ENCODE measurements around the gene ZNF710.

Gene ZNF710

DNA sequence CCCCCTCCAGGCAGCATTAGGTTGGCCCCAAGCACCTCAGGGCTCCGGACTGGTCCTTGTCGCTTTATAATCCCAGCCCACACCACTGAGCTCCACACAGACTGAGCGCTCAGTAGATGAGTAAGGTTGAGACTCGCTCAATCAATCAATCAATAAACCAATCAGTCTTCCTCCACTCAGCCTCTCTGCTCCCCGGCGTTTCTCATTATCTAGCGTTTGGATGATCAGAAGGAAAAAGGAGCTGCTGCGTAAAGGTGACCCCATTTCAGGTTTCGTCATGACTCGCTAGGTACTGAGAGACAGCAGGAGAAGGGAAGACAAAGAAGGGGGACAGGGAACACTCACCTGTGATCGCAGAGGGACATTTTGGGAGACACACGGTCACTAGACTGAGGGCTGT lies 41.2 kb downstream of the ZNF710 start:
- no peak for DNase-seq

DNA sequence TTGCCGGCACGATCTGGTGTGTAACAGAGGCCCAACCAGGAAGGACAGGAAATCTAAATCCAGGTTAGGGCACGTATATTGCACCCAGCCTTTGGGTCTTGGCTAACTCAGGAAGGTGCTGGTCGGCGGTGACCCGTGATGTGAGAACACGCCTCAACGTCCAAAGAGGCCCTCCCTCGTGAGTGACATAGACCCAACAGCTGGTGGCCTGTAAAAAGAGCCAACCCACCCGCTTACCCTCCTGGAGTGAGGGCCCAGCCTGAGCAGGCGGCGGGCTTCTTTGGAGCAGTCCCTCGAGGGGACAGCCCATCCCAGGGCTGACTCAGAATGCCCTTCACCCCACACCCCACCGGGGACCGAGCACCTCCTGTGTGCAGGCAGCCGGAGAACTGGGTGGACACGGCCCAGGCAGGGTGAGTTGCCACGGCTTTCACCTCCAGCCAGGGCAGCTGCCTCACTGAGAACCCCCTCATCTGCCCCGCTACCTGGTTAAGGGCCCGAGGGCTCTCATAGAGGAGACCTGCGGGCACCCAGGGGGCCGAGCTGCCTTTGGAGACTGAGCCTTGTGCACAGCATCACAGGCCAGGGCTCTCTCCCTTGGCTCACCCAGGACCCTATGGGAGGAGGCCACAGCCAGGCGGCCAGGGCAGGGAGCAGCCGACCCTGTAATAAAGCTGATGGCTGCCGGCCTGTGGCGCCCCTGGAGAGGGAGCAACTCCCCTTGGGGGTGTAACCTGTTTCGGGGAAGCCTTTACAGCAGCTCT lies 41.8 kb downstream of the ZNF710 start:
- DNase-seq = no peak

DNA sequence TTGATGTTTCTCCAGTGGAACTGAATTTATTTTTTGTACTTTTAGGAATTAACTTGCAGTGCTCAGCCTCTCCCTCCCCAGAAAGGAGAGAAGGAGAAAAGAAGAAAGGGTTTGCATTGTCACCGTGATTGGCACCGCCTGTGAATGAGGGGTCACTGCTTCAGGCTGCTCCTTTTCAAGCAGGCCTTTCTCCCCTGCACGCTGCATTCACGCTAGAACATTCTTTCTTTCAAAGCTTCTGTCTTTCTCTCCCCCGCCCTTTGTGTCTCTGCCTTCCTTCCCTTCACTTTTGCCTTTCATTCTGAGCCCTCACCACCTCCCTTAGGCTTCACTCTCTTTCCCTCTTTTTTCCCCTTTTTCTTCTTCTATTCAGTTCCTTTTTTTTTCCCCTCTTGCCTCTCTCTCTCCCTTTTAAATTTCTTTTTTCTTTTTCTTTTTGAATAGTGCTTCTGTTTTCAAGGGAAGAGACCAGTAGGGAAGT lies 42.4 kb downstream of the ZNF710 start:
- no peak for DNase-seq

DNA sequence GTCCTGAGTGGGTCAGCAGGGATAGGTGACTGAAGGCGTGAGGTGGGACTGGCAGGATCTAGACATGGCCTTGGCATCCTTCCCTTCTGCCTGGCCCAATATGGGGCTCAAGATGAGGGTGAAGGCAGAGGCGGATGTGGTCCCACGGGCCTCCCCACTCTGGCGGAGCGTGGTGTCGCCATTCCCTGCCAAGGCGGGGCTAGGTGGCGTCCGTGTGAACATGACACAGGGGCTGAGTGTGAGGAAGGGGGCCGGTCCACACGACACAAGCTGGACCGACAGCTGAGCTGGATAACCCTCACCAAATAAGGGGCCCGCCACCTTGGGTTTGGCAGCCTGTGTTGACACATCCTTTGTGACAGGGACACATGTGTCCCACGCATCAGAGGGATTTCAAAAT lies 43.1 kb downstream of the ZNF710 start:
- DNase-seq = no peak

DNA sequence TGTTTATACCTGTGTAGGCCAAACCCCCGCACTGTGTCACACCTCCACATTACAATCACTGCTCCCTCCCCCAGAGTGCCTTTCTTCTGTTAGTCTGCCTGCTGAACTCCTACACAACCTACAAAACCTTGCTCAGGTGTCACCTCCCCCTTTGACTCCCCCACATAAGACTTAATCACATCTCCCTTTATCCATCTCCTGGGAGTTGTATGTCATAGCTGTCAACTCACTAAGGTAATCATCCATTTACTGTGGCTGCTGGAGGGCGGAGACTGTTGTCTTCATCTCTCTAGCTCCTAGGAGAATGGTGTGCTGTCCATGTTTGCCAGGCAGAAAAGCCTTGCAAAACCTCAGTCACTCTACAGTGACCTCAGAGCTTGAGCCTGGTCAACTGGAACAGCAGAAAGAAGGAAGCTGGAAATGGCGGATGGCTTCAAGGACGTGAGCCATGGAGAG lies 43.8 kb downstream of the ZNF710 start:
- no peak for DNase-seq

DNA sequence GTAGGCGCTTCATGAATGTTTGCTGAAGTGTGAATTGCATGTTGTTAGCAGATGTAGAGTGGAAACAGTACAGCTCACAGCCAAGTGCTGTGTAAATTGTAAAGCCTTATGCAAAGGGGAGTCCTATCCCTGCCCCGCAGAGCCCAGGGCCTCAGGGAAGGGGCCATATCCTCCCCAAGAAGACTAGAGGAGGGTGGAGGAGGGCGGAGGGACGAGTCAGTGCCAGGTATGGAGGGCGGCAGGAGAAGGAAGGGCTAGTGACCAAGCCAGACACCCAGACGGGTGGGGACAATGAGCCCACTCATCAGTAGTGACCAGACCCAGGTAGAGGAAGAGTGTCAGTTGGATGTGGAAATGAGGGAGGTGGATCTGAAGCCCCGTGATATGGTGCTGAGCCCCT lies 45.2 kb downstream of the ZNF710 start:
- DNase-seq = no peak

DNA sequence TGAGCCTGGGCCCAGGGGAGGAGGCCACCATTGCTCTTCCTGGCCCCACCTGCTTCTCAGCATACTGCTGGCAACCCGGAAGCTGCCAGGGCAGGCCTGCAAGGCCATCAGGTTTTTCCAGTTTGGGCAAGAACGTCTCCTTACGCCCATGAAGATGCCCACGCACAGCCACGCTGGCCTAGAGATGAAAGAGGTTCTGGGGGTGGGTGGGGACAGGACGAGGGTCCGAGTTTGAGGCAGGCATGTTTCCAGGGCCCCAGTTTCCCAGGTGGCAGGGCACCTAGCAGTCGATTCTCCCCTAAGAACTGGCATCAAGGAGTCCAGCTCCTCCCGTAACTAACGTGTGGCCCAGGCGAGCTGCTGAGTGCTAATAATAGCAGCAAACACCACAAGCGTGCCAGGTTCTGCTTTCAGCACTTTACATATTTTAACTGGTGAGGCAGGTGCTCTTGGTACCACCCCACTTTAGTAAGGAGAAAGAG lies 45.8 kb downstream of the ZNF710 start:
- DNase-seq = no peak

DNA sequence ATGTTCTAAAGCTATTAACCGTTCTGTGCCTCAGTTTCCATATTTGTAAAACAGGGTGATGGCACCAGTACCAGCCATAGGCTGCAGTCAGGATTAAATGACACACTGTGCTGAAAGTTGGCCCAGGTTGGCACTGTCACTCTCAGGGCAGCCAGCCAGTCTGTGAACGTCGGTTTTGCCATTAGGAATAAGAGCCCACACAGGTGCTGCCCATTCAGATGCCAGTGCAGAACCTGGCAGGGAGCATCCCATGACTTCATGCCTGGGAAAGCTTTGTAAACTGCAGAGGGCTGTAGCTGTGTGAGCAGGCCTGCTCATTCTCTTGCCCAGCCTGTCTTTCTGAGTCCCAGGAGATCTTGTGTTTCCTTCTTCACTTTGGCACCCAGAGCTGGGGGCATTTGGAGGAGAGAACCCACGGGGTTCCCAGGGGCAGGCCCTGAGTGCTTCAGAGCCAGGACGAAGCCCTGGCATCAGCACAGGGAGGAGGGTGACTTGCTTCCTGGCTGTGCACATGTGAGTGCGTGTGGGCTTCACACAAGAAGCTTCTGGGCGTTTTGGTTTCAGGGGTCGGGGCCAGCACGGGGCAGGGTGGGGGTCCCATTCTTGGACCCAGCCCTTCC lies 46.9 kb downstream of the ZNF710 start:
- DNase-seq = no peak

DNA sequence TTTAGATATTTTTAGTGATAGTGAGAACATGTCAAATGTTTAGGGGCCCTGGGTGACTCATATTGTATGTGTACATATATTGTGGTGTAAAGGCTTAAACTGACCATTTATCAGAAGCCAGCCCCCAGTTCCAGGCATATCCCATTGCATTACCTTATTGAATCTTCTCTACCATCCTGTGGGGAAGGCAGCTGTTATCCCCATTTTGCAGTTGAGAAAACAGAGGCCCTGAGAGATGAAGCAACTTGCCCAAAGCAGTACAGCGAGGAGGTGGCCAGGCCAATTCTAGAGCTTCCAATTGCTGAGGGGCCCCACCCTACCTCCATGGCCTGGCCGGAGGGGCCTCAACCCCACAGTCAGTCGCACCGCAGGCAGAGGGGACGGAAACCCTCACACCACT lies 47.9 kb downstream of the ZNF710 start:
- peak; percentile 20 for DNase-seq

DNA sequence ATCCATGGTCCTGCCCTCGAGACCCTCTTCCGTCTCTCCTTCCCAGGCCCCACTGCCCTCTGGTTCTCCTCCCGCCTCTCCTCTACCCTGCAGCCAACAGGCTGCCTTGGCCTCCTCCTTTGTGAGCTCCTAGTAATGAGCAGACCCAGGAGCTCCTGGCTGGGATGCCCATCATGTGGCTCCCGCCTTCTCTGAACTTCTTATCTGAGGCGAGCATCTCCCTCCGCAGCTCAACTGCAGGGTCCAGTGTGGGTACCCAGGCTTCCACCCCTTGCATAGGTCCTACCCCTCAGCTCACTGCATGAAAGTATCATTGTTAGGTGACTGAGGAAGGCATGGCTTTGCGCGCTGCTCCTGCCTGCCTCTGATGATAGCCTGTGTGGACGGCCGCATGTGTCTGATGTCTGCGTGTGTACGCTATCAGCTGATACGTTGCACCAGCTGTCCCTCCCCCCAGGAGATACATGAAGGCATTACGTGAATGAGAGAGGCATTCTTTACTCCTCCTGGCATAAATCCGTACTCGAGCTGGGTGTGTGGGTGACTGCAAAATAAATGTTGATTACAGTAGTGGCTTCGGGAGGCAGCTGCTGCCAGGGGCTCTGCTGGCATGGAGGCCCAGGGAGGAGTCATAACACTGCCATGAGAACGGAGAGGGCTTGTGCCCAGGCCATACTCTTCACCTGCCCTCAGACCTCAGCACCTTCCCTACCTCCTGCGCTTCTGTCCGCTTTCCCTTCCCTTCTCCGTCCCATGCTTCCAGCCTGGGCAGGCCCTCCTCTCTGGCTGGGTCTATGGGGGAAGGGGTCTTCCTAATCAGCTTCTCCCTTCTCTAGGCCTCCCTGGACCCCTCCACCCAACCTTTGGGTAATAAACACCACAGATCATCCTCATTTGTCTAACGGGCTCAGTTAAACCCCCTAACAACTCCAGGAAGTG lies 48.8 kb downstream of the ZNF710 start:
- no peak for DNase-seq

DNA sequence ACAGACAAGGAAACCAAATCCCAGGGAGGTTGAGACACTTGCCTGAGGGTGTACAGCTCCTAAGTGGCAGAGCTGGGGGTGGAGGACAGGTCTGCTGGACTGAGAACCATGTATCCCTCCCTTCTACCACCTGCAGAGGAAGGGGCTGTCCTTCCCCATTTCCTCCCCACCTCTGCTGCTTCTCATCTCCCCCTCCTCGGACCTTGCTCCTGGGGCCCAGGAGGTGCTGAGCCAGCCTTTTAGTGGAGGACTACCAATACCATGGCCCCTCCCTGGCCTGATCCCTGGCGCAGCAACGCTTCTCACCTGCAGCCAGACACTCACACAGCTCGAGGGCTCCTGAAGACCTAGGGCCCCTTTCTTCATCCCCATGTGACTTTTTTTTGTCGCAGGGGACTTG lies 50.8 kb downstream of the ZNF710 start:
- DNase-seq = no peak

DNA sequence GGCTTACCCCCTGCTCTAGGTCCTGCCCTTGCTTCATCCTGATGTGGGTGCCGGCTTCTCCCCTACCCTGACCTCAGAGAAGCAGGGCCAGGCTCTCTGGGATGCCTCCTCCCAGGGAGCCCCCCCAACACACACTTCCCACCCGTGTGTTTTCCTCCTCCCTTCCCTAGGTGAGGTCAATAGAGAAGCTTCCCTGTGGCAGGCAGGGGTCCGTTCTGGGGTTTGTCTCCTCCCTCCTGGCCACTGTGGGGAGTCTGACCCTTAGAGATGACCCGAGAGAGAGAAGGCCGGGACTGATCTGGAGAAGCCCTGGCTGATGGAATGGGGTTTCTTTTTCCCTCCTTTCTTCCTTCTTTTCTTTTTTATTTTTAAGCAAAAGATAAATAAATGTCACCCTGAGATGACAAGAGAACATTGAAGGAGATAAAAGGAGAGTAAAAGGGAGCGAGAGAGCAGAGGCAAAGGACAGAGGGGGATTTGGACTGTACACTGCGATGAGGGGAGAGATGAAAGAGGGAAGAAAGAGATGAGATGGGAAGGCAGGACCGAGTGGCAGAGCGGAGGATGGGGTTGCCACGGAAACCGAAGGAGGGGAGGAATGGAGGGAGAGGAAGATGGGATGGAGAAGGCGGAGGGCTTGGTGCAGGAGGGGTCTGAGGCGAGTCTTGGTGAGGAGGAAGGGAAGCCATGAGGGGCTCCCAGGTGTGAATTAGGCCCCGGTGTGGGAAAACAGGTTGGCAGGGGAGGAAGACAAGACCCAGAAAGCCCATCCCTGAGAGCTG lies 52.8 kb downstream of the ZNF710 start:
- no peak for DNase-seq

DNA sequence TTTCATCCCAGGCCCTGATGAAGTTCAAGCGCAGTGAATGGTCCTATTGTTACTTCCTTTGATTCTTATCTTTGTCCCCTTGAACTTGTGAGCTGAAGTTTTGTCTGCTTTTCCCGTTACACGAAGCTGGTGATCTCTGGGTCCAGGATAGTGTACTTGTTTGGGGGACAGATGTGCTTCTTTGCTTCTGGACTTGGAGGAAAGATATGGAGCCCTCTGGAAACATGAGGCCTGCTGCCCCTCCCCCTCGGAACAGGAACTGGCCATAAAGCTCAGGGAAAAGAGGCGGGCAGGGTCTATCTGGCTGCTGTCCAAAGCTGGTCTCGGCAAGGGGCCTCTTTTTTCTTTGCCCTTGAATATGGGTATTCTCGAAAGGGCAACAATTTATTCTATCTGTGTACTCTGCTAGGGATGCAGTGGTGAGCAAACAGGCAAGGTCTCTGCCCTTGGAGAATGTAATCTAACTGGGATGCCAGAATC lies 53.5 kb downstream of the ZNF710 start:
- no peak for DNase-seq

DNA sequence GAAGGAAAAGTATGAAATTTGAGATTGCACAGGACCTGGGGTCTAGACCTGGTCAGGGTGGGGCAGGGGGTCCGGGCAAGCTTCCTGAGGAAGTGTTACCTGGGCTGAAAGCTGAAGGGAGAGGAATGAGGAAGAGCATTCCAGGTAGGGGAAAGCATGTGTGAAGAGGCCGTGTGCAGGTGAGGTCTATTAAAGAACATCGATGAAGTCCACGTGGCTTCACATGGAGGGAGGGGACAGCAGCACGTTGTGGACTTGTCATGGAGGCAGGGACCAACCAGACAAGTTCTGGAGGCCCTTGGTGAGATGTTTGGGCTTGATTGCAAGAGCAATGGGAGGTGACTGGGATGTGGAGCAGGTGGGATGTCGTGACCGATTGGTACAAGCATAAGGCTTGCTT lies 54.1 kb downstream of the ZNF710 start:
- DNase-seq = no peak

DNA sequence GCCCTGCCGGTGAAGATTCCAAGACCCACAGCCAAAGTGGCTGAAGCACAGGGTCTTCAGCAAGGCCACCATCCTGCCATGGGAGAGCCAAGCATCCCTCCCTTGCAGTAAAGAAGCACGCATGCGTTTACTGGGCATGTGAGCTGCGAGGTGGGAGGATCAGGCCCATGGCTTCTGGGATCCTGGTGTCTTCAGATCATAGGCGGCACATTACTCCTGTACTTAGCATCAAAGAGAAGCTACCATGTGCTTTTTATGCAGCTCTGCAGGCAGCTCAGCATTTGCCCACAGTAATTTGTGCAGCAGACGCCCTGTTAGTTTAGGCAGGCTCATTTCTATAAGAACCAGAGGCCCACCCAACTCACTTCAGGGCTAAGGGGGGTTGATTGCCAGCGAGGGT lies 55.4 kb downstream of the ZNF710 start:
- DNase-seq = no peak

DNA sequence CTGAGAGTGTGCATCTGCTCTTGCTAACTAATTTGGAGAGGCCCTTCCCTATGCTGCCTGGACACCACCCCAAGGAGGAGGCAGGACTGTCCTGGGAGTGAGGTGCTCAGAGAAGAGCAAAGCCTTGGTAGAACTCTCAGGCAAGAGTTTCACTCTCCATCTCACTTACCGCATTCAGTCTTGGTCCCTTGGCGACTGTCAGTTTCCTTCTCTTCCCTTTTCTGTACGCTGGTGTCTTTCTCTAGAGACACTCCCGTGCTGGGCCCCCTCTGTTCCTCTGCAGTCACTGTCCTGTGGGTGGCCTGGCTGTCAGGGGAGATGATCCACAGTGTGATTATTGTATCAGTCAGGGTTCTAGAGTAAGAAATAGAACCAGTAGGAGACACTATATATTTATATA lies 57.2 kb downstream of the ZNF710 start:
- DNase-seq = peak; percentile 72

DNA sequence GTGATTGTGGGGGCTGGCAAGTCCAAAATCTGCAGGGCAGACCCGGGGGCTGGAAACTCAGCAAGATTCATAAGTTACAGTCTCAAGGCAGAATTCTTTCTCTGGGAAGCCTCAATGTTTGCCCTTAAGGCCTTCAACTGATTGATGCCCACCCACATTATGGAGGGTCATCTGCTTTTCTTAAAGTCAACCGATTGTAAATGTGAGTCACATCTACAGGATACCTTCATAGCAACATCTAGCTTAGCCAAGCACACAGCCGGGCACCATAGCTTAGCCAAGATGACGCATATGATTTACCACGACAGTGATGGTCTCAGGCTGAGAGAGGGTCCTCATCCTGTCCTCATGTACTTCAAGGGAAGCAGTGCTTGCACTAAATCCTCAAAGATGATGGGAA lies 57.7 kb downstream of the ZNF710 start:
- no peak for DNase-seq

DNA sequence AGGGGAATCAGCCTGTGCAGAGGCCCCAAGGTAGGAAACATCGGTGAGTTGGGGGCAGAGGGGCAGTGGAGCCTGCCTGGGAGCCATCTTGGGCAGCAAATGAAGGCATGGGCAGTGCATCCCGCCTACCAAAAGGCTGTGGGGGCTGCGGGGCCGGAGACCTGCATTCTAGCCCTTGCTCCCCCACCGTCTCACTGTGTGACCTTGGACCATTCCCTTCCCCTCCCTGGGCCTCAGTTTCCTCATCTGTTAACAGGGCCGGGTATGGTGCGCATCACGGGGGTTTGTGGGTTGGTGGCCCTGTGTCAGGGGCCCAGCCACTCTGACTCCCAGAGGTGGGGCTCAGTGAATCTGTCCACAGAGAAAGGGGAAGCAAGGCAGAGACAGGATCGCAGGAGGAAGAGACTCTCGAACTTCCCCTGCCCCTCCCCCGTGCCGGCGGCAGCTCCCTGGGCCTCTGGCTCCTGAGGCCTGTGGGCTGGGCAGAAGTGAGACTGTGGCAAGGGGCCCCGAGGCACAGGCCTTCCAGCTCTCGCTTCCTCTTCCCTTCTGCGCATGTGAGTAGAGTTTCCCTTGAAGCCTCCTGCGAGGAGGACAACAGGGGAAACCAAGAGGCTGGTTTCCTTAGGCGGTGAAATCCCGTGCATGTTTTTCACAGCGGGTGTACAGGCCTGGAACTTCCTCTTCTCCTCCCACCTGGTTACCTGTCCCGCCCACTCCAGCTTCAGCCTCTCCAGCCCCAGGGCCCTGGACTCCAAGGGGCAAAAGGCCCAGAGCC lies 58.3 kb downstream of the ZNF710 start:
- DNase-seq = peak; percentile 100

DNA sequence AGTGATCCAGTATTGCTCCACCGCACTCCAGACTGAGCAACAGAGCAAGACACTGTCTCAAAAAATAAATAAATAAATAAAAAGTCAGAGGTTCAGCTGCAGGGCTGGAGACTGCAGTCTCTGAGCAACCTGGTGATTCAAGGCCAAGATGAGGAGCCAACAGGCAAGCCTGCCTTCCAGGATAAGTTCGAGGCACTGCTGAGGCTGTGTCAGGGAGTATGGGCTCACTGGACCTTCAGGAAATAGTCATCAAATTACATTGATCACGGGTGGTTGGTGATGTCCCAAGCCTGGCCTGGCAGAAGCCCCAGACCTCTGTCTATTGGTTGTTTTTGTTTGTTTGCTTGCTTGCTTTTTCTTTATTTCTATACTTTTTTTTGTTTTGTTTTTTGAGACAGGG lies 59.7 kb downstream of the ZNF710 start:
- no peak for DNase-seq

DNA sequence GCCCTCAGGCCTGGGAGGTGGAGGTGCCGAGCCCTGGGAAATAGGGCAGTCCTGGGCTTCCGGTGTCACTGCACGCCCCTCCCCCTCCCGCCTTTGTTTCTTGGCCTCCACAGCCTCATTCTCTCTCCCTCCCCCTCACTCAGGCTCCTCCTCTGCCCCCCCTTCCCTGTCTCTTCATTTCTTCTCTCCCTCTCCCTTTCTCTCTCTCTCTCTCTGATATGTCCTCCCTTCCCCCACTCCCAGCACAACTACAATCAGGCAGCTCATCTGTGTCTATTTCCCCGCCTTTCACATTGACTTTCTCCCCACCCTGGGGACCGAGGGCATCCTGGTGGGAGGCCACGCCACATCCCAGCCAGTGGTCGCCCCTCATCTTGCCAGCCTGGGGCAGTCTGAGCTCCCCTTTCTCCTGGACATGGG lies 60.9 kb downstream of the ZNF710 start:
- DNase-seq = no peak

DNA sequence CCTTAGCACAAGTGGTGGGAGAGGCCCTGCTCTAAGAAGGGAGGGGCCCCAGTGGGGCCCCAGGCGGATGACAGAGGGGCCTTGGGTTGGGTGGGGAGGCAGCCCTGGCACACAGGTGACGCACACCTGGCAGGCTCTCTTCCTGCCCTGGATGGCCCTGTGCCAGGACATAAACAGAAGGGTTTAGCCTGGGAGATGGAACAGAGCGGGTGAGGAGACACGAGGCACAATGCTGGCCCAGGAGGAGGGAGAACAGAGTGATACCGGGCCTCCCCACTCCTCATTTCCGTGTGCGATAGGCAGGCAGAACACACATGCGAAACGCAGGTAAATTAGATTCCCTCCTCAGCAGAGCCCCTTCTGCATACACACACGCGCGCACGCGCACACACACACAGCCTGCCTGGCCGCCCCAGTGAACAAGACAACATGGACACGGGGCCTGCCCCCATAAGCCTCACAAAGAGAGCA lies 61.4 kb downstream of the ZNF710 start:
- no peak for DNase-seq

All from MV-4-11 (cell line).